HepG2 (cell line): ENCODE results near the gene TMEM127. TPM values are rescaled to one million over a fixed set of nuclear protein-coding genes. Genes with fewer than 3 reads are reported as not detected.

Experiments
- ATF1 ChIP-seq: IDR thresholded peaks from 2 replicates; pipeline ENCODE4 v1.6.1; 2016; ENCODE audit warnings: mild to moderate bottlenecking, control low read depth
- FOXJ3 ChIP-seq: sonication (generic); formaldehyde crosslinking; IDR thresholded peaks from 2 replicates; pipeline ENCODE4 v1.4.0; 2020; ENCODE audit warnings: missing genetic modification reagents, mild to moderate bottlenecking, borderline replicate concordance
- HES4 ChIP-seq: sonication (generic); formaldehyde crosslinking; IDR thresholded peaks from 2 replicates; pipeline ENCODE4 v1.9.0; 2021; ENCODE audit warnings: mild to moderate bottlenecking, missing genetic modification reagents, borderline replicate concordance
- KMT2A ChIP-seq: sonication (generic); formaldehyde crosslinking; IDR thresholded peaks from 2 replicates; pipeline ENCODE4 v1.4.0; 2020; ENCODE audit warnings: missing genetic modification reagents
- RELA ChIP-seq: sonication (generic); formaldehyde crosslinking; IDR thresholded peaks from 2 replicates; pipeline ENCODE4 v1.4.0; 2020; ENCODE audit warnings: missing genetic modification reagents
- RNF2 ChIP-seq: fragments of 450-650 bp; conservative IDR thresholded peaks from 2 replicates; pipeline ENCODE4 v1.6.1; 2016; ENCODE audit warnings: low read depth
- SIX1 ChIP-seq: sonication (generic); formaldehyde crosslinking; IDR thresholded peaks from 2 replicates; pipeline ENCODE4 v1.4.0; 2020; ENCODE audit warnings: missing genetic modification reagents, borderline replicate concordance
- ZNF234 ChIP-seq: sonication (generic); formaldehyde crosslinking; conservative IDR thresholded peaks from 2 replicates; pipeline ENCODE4 v1.5.1; 2020; ENCODE audit warnings: mild to moderate bottlenecking, missing genetic modification reagents
- ZNF274 ChIP-seq: sonication (generic); formaldehyde crosslinking; IDR thresholded peaks from 2 replicates; pipeline ENCODE4 v1.5.1; 2020; ENCODE audit warnings: mild to moderate bottlenecking, missing genetic modification reagents
- ZNF382 ChIP-seq: sonication (generic); formaldehyde crosslinking; IDR thresholded peaks from 2 replicates; pipeline ENCODE4 v1.5.0; 2020; ENCODE audit warnings: missing genetic modification reagents, mild to moderate bottlenecking, borderline replicate concordance
- ZNF501 ChIP-seq: sonication (generic); formaldehyde crosslinking; IDR thresholded peaks from 2 replicates; pipeline ENCODE4 v1.5.1; 2020; ENCODE audit warnings: mild to moderate bottlenecking, moderate library complexity, missing genetic modification reagents
- ZNF552 ChIP-seq: sonication (generic); formaldehyde crosslinking; IDR thresholded peaks from 2 replicates; pipeline ENCODE4 v1.9.0; 2022; ENCODE audit warnings: missing genetic modification reagents, mild to moderate bottlenecking, borderline replicate concordance
- ZNF562 ChIP-seq: sonication (generic); formaldehyde crosslinking; IDR thresholded peaks from 2 replicates; pipeline ENCODE4 v1.8.0; 2022; ENCODE audit warnings: missing genetic modification reagents, borderline replicate concordance
- ZNF768 ChIP-seq: sonication (generic); formaldehyde crosslinking; IDR thresholded peaks from 2 replicates; pipeline ENCODE4 v1.4.0; 2020; ENCODE audit warnings: missing genetic modification reagents
- ZNF850 ChIP-seq: sonication (generic); formaldehyde crosslinking; conservative IDR thresholded peaks from 2 replicates; pipeline ENCODE4 v1.9.0; 2021; ENCODE audit warnings: mild to moderate bottlenecking, missing genetic modification reagents
- polyA plus RNA-seq, 8 experiments: library from polyadenylated mRNA; depleted of rRNA in 3 of 8; stranded (reverse) in 7 of 8; unstranded in 1 of 8; fragments of >200 nt; fragmentation: Illumina TruSeq in 4 of 8; extraction: Trizol in 4 of 8; gene quantifications; 2 replicates each; pipeline versions ENCODE4 v1.2.1 to v1.2.3, GENCODE V29; 2011 to 2016; ENCODE audit warnings: low read depth in 4 of 8, missing spikeins in 1 of 8, mixed read lengths in 1 of 8; ENCODE audit not compliant: insufficient read depth in 1 of 8
- total RNA-seq, 5 experiments: library from RNA; depleted of rRNA; stranded (reverse); fragments of >200 nt; fragmentation: Illumina TruSeq; extraction: Trizol; gene quantifications; 2 replicates each; pipeline ENCODE4 v1.2.3, GENCODE V29; 2016; ENCODE audit warnings: low read depth in 1 of 5
- TF ChIP-seq, protein P1 (sequence below): sonication (generic); formaldehyde crosslinking; conservative IDR thresholded peaks from 2 replicates; pipeline ENCODE4 v1.8.0; 2022; ENCODE audit warnings: missing genetic modification reagents
- TF ChIP-seq, protein P2 (sequence below): sonication (generic); formaldehyde crosslinking; IDR thresholded peaks from 2 replicates; pipeline ENCODE4 v1.4.0; 2020; ENCODE audit warnings: missing genetic modification reagents
- TF ChIP-seq, protein P3 (sequence below): sonication (generic); formaldehyde crosslinking; IDR thresholded peaks from 2 replicates; pipeline ENCODE4 v1.9.0; 2021; ENCODE audit warnings: missing genetic modification reagents, borderline replicate concordance
- TF ChIP-seq, protein P4 (sequence below): IDR thresholded peaks from 2 replicates; pipeline ENCODE4 v1.4.0; 2020; ENCODE audit warnings: mild to moderate bottlenecking, missing genetic modification reagents

Gene TMEM127
- total and polyA plus RNA-seq, 2 of the 13 experiments (the other 11 are each of a cell fraction or from before 2014, with no cell fraction given) = 21.5 to 33.9 TPM

DNA sequence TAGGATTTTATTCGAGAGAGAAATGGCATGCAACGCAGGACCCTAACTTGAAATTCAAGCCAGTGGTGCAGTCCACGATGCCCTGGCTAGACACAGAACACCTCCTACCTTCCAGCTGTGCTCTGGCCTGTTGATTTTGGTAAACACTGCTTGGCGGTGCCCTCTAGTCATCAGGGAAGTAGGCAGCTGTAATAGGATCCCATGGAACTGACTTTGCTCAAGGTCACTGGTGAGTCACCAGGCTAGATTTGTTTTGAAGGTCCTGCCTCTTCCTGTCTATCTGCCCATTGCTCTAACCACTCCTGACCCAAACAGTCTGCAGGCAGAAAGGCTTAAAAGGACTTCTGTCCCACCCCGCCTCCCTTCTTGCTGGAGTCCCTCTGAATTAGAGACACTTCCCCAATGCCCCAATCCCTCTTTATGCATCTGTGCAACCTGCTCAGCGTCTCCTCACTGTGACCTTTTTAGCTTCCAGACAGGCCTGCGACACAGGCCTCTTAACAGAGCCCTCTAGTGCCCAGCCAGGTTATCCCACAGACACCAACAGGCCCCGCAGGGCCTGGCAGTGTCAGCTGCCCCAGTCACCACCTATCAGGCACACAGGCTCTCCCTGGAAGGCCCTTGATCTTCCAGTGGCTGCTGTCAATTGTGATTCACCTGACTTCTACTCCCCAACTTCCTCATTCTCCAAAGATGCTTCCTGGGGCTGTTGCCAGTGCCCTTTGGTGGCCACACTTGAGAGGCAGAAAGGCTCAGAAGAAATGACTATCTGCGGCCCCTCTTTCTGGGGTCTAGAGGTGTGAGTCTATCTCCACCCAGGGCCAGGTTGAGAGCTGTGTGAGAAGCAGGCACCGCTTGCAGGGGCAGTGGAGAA lies 5.2 kb downstream of the TMEM127 start (continued):
- TF ChIP-seq, protein P1, sequence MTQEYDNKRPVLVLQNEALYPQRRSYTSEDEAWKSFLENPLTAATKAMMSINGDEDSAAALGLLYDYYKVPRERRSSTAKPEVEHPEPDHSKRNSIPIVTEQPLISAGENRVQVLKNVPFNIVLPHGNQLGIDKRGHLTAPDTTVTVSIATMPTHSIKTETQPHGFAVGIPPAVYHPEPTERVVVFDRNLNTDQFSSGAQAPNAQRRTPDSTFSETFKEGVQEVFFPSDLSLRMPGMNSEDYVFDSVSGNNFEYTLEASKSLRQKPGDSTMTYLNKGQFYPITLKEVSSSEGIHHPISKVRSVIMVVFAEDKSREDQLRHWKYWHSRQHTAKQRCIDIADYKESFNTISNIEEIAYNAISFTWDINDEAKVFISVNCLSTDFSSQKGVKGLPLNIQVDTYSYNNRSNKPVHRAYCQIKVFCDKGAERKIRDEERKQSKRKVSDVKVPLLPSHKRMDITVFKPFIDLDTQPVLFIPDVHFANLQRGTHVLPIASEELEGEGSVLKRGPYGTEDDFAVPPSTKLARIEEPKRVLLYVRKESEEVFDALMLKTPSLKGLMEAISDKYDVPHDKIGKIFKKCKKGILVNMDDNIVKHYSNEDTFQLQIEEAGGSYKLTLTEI (CRISPR knock-in tag) = no peak
- TF ChIP-seq ZNF382 = no peak
- peak; percentile 100 for TF ChIP-seq FOXJ3
- 0 out of 2 replicates have a peak, but pooled peaks have one; percentile 55 for TF ChIP-seq RELA (CRISPR knock-in tag)
- TF ChIP-seq, protein P2, sequence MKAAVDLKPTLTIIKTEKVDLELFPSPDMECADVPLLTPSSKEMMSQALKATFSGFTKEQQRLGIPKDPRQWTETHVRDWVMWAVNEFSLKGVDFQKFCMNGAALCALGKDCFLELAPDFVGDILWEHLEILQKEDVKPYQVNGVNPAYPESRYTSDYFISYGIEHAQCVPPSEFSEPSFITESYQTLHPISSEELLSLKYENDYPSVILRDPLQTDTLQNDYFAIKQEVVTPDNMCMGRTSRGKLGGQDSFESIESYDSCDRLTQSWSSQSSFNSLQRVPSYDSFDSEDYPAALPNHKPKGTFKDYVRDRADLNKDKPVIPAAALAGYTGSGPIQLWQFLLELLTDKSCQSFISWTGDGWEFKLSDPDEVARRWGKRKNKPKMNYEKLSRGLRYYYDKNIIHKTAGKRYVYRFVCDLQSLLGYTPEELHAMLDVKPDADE (CRISPR knock-in tag) = no peak
- TF ChIP-seq ZNF768 (CRISPR knock-in tag) = no peak; the same call in 1 of the 2 replicates
- no peak for TF ChIP-seq RNF2
- TF ChIP-seq ZNF234 (CRISPR knock-in tag) = no peak
- TF ChIP-seq, protein P3, sequence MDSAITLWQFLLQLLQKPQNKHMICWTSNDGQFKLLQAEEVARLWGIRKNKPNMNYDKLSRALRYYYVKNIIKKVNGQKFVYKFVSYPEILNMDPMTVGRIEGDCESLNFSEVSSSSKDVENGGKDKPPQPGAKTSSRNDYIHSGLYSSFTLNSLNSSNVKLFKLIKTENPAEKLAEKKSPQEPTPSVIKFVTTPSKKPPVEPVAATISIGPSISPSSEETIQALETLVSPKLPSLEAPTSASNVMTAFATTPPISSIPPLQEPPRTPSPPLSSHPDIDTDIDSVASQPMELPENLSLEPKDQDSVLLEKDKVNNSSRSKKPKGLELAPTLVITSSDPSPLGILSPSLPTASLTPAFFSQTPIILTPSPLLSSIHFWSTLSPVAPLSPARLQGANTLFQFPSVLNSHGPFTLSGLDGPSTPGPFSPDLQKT (CRISPR knock-in tag) = no peak
- no peak for TF ChIP-seq ZNF552 (CRISPR knock-in tag)
- peak; percentile 49; the same call in 1 of the 2 replicates for TF ChIP-seq ZNF501 (CRISPR knock-in tag)
- TF ChIP-seq HES4 = no peak
- no peak; the same call in 1 of the 2 replicates for TF ChIP-seq ZNF850 (CRISPR knock-in tag)
- TF ChIP-seq KMT2A (CRISPR knock-in tag) = peak; percentile 71; the same call in 1 of the 2 replicates
- TF ChIP-seq SIX1 (CRISPR knock-in tag) = peak; percentile 99
- TF ChIP-seq ATF1 (CRISPR knock-in tag) = no peak; the same call in 1 of the 2 replicates
- TF ChIP-seq, protein P4, sequence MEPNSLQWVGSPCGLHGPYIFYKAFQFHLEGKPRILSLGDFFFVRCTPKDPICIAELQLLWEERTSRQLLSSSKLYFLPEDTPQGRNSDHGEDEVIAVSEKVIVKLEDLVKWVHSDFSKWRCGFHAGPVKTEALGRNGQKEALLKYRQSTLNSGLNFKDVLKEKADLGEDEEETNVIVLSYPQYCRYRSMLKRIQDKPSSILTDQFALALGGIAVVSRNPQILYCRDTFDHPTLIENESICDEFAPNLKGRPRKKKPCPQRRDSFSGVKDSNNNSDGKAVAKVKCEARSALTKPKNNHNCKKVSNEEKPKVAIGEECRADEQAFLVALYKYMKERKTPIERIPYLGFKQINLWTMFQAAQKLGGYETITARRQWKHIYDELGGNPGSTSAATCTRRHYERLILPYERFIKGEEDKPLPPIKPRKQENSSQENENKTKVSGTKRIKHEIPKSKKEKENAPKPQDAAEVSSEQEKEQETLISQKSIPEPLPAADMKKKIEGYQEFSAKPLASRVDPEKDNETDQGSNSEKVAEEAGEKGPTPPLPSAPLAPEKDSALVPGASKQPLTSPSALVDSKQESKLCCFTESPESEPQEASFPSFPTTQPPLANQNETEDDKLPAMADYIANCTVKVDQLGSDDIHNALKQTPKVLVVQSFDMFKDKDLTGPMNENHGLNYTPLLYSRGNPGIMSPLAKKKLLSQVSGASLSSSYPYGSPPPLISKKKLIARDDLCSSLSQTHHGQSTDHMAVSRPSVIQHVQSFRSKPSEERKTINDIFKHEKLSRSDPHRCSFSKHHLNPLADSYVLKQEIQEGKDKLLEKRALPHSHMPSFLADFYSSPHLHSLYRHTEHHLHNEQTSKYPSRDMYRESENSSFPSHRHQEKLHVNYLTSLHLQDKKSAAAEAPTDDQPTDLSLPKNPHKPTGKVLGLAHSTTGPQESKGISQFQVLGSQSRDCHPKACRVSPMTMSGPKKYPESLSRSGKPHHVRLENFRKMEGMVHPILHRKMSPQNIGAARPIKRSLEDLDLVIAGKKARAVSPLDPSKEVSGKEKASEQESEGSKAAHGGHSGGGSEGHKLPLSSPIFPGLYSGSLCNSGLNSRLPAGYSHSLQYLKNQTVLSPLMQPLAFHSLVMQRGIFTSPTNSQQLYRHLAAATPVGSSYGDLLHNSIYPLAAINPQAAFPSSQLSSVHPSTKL (CRISPR knock-in tag) = peak; percentile 94
- TF ChIP-seq ZNF274 = 0 out of 2 replicates have a peak, but pooled peaks have one; percentile 17
- TF ChIP-seq ZNF562 (CRISPR knock-in tag) = no peak
